Measurements from ENCODE around the gene RFC1.
"Not testable (repeated sequence)": the region's sequence is repeated elsewhere in the genome, so short reads cannot be mapped to it uniquely, and the experiment has no call there.

RFC1 gene, protein sequence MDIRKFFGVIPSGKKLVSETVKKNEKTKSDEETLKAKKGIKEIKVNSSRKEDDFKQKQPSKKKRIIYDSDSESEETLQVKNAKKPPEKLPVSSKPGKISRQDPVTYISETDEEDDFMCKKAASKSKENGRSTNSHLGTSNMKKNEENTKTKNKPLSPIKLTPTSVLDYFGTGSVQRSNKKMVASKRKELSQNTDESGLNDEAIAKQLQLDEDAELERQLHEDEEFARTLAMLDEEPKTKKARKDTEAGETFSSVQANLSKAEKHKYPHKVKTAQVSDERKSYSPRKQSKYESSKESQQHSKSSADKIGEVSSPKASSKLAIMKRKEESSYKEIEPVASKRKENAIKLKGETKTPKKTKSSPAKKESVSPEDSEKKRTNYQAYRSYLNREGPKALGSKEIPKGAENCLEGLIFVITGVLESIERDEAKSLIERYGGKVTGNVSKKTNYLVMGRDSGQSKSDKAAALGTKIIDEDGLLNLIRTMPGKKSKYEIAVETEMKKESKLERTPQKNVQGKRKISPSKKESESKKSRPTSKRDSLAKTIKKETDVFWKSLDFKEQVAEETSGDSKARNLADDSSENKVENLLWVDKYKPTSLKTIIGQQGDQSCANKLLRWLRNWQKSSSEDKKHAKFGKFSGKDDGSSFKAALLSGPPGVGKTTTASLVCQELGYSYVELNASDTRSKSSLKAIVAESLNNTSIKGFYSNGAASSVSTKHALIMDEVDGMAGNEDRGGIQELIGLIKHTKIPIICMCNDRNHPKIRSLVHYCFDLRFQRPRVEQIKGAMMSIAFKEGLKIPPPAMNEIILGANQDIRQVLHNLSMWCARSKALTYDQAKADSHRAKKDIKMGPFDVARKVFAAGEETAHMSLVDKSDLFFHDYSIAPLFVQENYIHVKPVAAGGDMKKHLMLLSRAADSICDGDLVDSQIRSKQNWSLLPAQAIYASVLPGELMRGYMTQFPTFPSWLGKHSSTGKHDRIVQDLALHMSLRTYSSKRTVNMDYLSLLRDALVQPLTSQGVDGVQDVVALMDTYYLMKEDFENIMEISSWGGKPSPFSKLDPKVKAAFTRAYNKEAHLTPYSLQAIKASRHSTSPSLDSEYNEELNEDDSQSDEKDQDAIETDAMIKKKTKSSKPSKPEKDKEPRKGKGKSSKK

DNA sequence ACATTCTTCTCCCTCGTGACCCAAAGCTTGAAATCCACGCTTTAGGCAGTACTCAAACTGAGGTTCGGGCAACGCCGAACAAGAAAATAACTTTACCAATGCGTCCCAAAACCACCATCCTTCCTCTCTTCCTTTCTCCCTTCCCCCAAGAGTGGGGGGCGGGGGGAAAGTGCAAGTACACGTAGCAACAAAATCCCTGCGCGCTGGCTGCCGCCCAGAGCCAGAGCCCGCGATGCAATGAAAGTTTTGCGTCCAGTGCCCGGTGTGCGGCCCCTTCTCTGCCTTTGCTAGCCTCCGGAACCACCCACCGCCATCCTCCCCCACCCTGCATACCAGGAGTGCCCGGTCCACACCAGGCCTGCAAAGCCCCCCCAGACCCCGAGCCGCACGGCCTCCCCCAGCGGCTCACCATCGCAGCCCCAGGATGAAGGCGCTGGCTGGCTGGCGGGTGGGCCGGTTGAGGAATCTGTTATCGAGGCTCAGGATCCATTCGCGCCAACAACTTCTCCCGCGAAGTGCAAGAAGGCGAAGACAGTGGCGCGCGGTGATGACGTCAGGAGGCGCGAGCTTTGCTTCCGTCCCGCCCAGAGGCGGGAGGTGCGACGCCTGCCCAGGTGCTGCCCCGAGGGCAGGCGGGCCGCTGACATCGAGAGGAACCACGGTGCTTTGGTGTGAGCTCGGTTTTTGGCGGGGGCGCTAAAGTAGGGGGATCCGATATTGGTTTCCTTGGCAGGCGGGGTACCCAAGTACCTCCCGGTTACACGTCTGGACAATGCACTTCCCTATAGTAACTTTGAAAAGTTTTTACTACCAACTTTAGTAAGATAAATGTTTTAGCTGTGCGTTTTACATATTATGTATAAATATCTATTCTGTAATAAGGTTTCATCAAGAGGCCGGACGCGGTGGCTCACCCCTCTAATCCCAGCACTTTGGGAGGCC, at the start of gene RFC1:
Gene RFC1 (minus strand): TSS at position 533 of the 942 bp plus-strand sequence. CDS start 121 bp downstream, at position 412.
- peak; percentile 88 for DNase-seq

- no peak for DNase-seq
These were observed 49.6 kb upstream of the RFC1 start for GRCh38 chr4:39415678-39416283.

GRCh38 chr4:39411561-39411960, 45.4 kb upstream of the RFC1 start:
- DNase-seq: not testable (repeated sequence)

GRCh38 chr4:39410415-39410814, 44.3 kb upstream of the RFC1 start:
- DNase-seq: no peak

DNA sequence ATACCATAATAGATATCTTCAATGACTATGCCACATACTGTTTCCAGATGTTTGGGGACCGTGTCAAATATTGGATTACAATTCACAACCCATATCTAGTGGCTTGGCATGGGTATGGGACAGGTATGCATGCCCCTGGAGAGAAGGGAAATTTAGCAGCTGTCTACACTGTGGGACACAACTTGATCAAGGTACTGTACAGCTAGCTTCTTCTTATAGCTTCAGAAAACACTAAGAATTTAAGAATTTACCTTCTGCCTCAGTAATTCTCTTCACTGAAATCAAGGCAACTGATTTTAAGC, 41.4 kb upstream of the RFC1 start:
- DNase-seq: no peak

DNA sequence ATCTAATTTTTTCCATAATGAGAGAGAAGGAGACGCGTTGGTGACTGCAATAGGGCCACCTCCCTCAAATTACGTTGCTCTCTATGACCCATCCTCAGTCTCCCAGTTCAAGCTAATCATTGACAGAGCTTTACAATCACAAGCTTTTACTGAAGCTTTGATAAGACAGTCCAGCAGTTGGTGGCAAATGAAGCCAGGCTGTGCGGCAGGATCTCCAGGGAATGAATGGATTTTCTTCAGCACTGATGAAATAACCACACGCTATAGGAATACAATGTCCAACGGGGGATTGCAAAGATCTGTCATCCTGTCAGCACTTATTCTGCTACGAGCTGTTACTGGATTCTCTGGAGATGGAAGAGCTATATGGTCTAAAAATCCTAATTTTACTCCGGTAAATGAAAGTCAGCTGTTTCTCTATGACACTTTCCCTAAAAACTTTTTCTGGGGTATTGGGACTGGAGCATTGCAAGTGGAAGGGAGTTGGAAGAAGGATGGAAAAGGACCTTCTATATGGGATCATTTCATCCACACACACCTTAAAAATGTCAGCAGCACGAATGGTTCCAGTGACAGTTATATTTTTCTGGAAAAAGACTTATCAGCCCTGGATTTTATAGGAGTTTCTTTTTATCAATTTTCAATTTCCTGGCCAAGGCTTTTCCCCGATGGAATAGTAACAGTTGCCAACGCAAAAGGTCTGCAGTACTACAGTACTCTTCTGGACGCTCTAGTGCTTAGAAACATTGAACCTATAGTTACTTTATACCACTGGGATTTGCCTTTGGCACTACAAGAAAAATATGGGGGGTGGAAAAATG, 40.8 kb upstream of the RFC1 start, which contains the start of gene KLB:
Gene KLB (plus strand): TSS at position 168 of the 821 bp plus-strand sequence. CDS start 20 bp downstream, at position 188.
- no peak for DNase-seq

DNA sequence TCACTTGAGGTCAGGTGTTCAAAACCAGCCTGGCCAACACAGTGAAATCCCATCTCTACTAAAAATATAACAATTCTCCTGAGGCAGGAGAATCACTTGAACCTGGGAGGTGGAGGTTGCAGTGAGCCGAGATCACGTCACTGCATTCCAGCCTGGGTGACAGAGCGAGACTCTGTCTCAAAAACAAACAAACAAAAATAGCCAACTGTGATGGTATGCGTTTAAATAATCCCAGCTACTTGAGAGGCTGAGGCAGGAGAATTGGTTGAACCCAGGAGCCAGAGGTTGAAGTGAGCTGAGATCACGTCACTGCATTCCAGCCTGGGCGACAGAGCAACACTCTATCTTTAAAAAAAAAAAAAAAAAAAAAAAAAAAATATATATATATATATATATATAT, 35.5 kb upstream of the RFC1 start:
- not testable (repeated sequence) for DNase-seq

GRCh38 chr4:39394706-39395105, 28.5 kb upstream of the RFC1 start:
- DNase-seq: no peak

GRCh38 chr4:39390603-39391002, 24.4 kb upstream of the RFC1 start:
- no peak for DNase-seq

DNA sequence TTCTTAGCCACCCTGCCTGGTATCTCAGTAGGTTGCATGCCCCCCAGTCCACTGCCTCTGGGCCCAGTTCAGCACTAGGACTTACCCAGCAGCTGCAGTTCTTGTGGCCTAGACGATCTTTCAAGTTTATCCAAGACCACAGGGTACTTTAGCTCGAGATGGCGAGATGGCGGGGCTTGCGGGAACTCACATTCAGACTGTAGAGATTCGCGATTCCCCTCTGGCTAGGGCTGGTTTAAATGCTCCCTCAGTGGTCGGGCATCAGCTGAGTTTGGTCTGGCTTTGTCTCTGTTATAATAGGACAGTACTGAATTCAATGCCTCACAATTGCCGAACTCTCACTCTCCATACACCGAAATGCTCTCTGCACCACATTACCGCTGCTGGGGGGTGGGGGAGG, 18.4 kb upstream of the RFC1 start:
- DNase-seq: no peak

DNA sequence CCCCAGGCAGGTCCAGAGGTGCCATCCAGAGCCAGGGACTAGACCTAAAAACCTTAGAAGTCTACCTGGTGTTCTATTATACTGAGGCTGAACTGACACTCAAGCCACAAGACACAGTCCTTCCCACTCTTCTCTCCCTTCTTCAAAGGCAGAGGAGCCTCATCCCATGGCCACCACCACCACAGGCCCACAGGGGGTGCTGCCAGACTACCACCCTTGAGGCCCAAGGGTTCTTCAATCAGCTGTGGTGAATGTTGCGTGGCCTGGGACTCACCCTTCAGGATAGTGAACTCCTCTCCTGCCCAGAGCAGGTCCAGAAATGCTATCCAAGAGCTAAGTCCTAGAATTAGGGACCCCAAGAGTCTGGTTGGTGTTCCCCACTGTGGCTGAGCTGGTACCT, 17.5 kb upstream of the RFC1 start:
- DNase-seq: no peak

DNA sequence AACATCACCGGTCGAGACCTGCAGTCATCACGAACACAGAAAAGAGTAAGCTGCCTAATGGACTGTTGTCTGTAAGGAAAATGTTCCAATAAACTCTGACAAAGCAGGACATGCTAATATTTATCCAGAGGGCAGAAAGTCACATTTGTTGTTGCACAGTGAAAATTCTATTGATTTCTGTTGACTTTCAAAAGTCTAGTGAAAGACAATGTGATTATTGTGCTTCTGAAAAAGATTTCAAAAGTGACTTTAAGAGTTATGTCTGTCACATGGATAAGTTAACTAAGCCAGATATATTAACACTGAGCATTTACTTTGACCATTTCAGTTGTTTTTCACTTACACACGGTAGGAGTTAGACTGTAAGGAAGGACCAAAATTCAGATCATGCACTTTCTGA, 9.3 kb upstream of the RFC1 start:
- DNase-seq: no peak

DNA sequence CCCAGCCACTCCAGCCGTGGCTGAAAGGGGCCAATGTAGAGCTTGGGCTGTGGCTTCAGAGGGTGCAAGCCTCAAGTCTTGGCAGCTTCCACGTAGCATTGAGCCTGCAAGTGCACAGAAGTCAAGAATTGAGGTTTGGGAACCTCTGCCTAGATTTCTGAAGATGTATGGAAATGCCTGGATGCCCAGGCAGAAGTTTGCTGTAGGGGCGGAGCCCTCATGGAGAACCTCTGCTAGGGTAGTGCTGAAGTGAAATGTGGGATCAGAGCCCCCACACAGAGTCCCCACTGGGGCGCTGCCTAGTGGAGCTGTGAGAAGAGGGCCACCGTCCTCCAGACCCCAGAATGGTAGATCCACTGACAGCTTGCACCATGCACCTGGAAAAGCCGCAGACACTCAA, 5.0 kb upstream of the RFC1 start:
- DNase-seq: not testable (repeated sequence)

- no peak for DNase-seq
These were observed 3.1 kb upstream of the RFC1 start for GRCh38 chr4:39369301-39369700.

GRCh38 chr4:39367166-39367565, 1.0 kb upstream of the RFC1 start:
- DNase-seq: no peak

- no peak for DNase-seq
These were observed 802 bp downstream of the RFC1 start for GRCh38 chr4:39365360-39365759.

DNA sequence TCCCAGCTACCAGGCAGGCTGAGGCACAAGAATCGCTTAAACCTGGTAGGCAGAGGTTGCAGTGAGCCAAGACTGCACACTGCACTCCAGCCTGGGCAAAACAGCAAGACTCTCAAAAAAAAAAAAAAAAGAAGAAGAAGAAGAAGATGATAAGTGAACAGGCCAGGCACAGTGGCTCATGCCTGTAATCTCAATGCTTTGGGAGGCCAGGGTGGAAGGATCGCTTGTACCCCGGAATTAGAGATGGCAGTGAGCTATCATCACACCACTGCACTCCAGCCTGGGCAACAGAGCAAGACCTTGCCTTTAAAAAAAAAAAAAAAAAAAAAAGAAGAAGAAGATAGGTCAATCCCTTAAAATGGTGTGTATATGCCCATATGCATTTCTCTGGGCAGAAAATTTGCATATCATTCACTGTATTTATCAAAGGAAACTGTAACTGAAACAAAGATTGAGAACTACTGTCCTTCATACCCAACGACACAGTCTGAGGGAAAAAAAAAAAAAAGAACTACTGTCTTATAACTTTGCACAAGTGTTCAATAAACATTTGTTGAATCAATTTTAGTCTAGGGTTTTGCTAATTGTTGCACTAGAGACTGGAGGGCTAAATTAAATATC, 2.3 kb downstream of the RFC1 start:
- DNase-seq: no peak

- DNase-seq: no peak
These were observed 3.3 kb downstream of the RFC1 start for GRCh38 chr4:39362827-39363226.

- not testable (repeated sequence) for DNase-seq
These were observed 5.6 kb downstream of the RFC1 start for GRCh38 chr4:39360611-39361010.

DNA sequence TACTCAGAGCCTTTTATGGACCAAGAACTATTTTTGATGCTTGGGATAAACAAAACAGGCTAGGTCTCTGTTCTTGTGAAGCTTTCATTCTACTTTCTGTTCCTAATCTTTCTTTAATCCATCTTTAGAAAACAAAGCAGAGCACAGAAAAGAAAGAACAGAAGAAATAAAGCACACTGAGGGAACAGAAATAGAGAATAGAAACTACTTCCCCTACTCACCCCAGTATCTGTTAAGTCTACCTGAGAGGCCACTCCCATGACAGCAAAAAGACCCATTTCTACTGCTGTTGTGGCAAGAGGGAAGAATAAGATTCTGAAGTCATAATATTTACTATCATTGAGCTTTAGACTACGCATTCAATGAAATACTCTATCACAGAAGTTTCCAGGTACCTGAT, 9.2 kb downstream of the RFC1 start:
- no peak for DNase-seq

GRCh38 chr4:39354254-39354552, 12.0 kb downstream of the RFC1 start:
- DNase-seq: no peak
